Right atrium auricular region (tissue), 2 donors: ENCODE results near the gene PAX6. TPM values are rescaled to one million over a fixed set of nuclear protein-coding genes. Genes with fewer than 3 reads are reported as not detected.

Experiments used
- DNase-seq: peaks from one replicate; pipeline ENCODE4 v3.0.0-alpha.2; 2019; ENCODE audit warnings: low spot score
- H3K27ac ChIP-seq, 2 donors: fragments of 200-600 bp; sonication (generic); 1 replicate in 1 of 2; 2 replicates in 1 of 2; pipeline ENCODE4 v1.5.1; 2016 to 2019
- H3K27me3 ChIP-seq, 2 donors: fragments of 200-600 bp; sonication (generic); one replicate each; pipeline versions ENCODE4 v1.5.1 to v1.6.0; 2017 to 2019
- H3K36me3 ChIP-seq: fragments of 200-600 bp; sonication (generic); one replicate; pipeline ENCODE4 v1.5.1; 2016
- H3K4me1 ChIP-seq, 2 donors: fragments of 200-600 bp; sonication (generic); one replicate each; pipeline versions ENCODE4 v1.5.1 to v1.6.0; 2017 to 2019
- H3K4me3 ChIP-seq, 2 donors: fragments of 200-600 bp; sonication (generic); 1 replicate in 1 of 2; 2 replicates in 1 of 2; pipeline ENCODE4 v1.5.1; 2017 to 2019; ENCODE audit warnings: mild to moderate bottlenecking in 1 of 2, moderate library complexity in 1 of 2
- H3K9me3 ChIP-seq, 2 donors: fragments of 200-600 bp; sonication (generic); one replicate each; pipeline ENCODE4 v1.5.1; 2019
- total RNA-seq, 2 donors: library from RNA; depleted of rRNA; stranded (reverse); fragments of >200 nt; gene quantifications; one replicate each; pipeline ENCODE4 v1.1.0, GENCODE V29; 2016
- TF ChIP-seq, protein P1 (sequence below), 2 donors: fragments of 200-600 bp; sonication (generic); IDR thresholded peaks; one replicate each; pipeline ENCODE4 v1.5.1; 2019; ENCODE audit warnings: antibody characterized with exemption in 2 of 2

Gene PAX6
- total RNA-seq, 2 donors from 2014 or later = not detected

GRCh38 chr11:31821766-31822165 lies 10.6 kb upstream of the PAX6 start:
- no peak for DNase-seq
- TF ChIP-seq, protein P1, sequence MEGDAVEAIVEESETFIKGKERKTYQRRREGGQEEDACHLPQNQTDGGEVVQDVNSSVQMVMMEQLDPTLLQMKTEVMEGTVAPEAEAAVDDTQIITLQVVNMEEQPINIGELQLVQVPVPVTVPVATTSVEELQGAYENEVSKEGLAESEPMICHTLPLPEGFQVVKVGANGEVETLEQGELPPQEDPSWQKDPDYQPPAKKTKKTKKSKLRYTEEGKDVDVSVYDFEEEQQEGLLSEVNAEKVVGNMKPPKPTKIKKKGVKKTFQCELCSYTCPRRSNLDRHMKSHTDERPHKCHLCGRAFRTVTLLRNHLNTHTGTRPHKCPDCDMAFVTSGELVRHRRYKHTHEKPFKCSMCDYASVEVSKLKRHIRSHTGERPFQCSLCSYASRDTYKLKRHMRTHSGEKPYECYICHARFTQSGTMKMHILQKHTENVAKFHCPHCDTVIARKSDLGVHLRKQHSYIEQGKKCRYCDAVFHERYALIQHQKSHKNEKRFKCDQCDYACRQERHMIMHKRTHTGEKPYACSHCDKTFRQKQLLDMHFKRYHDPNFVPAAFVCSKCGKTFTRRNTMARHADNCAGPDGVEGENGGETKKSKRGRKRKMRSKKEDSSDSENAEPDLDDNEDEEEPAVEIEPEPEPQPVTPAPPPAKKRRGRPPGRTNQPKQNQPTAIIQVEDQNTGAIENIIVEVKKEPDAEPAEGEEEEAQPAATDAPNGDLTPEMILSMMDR (IDR thresholded peaks at IDR 0.05) = no peak
- peaks cover 79 to 97% of the 10 kb centered on the region in 2 donors for H3K27me3 ChIP-seq

DNA sequence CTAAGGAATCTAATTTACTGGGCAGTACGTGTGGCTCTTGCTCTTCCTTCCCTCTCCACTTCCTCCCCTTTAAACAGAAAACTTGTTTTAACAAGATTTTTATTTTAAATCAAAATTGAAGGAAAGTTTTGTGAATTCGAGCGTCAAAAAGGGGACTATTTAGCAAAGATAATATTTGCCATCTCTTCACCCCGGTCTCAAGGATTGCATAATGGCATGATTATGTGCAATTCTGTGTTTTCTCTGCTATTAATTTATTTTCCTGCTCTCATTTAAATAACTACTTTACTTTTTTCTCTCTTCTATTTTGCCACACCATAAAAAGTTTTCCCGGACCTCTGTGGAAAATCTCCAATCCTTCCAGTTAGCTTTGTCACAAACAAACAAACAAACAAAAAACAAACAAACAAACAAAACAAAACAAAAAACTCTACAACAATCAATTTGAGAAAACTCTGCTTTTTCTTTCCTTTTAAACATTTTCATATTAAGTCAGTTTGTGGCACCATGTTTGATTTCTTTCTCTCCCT lies 10.2 kb upstream of the PAX6 start:
- no peak for DNase-seq
- TF ChIP-seq, protein P1 (IDR thresholded peaks at IDR 0.05) = no peak

More at GRCh38 chr11:31821766-31822165, 10.6 kb upstream of the PAX6 start:
- Histone ChIP-seq H3K36me3 (no peaks in the 10 kb centered on the region), H3K4me3 (no peak overlapping the region), H3K4me1 (peaks cover 0 to 36% of the 10 kb centered on the region in 2 donors), H3K27ac (no peak overlapping the region), H3K9me3 (no peaks in the 10 kb centered on the region)

GRCh38 chr11:31820438-31820818 lies 9.3 kb upstream of the PAX6 start:
- peaks cover 0 to 36% of the 10 kb centered on the region in 2 donors for H3K4me1 ChIP-seq

More for the DNA sequence above, 10.2 kb upstream of the PAX6 start:
- H3K27ac ChIP-seq = no peak overlapping the region
- no peaks in the 10 kb centered on the region for H3K9me3 ChIP-seq
- H3K27me3 ChIP-seq = peaks cover 79 to 97% of the 10 kb centered on the region in 2 donors
- H3K36me3 ChIP-seq = no peaks in the 10 kb centered on the region
- no peak overlapping the region for H3K4me3 ChIP-seq
- H3K4me1 ChIP-seq = peaks cover 0 to 36% of the 10 kb centered on the region in 2 donors

DNA sequence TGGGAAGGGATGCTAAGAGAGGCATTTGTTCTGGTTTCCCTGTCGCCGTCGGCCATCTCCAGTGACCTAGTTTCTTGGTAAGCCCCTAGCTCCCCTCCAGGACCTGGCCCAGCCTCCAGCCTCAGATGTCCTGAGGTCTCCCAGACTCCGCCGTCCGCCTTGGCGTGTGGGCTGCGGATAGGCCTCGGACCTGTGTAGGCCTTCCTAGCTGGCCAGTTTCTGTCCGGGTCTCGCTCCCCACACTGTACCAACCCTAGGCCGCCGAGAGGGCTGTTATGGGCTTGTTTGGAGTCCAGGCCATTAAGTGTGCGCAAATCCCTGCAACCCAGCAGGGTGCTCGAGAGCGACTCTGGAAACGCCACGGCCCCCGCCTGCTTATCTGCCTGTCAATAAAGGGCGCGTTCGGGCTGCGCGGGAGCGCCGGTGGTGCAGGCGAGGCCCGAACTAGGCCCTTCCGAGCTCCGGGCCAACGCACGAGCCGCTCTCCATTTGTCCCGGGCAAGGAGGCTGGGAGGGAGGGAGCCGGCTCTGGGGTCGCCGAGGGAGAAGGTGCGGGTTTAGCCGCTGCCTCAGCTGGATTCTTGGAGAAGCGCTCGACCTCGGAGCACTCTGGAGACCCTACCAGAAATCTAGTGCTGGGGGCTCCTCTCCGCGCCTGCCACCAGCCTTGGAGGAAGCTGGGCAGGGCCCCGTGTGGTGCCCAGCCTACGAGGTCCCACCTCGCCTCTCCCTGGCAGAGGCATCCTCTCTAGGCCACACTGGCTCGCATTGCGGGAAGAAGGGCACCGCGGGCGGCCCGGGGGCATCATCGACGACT lies 8.7 kb upstream of the PAX6 start:
- TF ChIP-seq, protein P1 (IDR thresholded peaks at IDR 0.05) = no peak
- no peak for DNase-seq
- no peak overlapping the region for H3K4me3 ChIP-seq
- H3K4me1 ChIP-seq = peaks cover 0 to 37% of the 10 kb centered on the region in 2 donors
- peaks cover 84 to 94% of the 10 kb centered on the region in 2 donors for H3K27me3 ChIP-seq
- no peaks in the 10 kb centered on the region for H3K36me3 ChIP-seq
- H3K27ac ChIP-seq = no peak overlapping the region
- H3K9me3 ChIP-seq = no peaks in the 10 kb centered on the region

More at GRCh38 chr11:31820438-31820818, 9.3 kb upstream of the PAX6 start:
- no peak for DNase-seq
- H3K27me3 ChIP-seq = peaks cover 78 to 96% of the 10 kb centered on the region in 2 donors
- H3K4me3 ChIP-seq = no peak overlapping the region
- H3K9me3 ChIP-seq = no peaks in the 10 kb centered on the region
- H3K27ac ChIP-seq = no peak overlapping the region
- no peaks in the 10 kb centered on the region for H3K36me3 ChIP-seq
- TF ChIP-seq, protein P1 (IDR thresholded peaks at IDR 0.05) = no peak

DNA sequence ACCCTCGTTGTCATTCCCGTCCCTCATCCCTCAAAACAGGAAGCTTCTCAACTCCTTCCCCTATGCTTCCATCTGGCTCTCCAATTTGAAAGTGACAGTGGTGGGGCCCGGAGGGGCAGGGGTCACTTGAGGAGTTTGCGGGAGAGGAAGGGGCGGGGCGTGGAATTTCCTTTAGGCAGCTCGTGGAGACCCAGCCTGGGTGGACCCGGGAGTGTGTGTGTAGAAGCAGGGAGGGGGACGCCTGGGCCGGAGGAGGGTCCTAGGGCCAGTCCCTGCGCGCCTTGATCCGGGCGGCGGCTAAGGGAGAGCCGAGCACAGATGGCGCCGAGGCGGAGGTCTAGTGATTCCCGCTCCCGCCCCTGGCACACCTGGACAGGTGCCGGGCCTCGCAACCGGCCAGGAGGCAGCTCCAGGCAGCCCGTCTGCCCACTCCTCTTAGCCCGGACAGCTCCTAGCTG lies 7.8 kb upstream of the PAX6 start:
- H3K4me1 ChIP-seq = peaks cover 0 to 46% of the 10 kb centered on the region in 2 donors
- H3K36me3 ChIP-seq = no peaks in the 10 kb centered on the region

More for the DNA sequence above, 7.8 kb upstream of the PAX6 start:
- H3K27me3 ChIP-seq = peaks cover 82 to 93% of the 10 kb centered on the region in 2 donors
- no peak overlapping the region for H3K4me3 ChIP-seq
- TF ChIP-seq, protein P1 (IDR thresholded peaks at IDR 0.05) = no peak
- no peak overlapping the region for H3K27ac ChIP-seq
- no peaks in the 10 kb centered on the region for H3K9me3 ChIP-seq
- DNase-seq = no peak
